DND-41 (cell line): ENCODE measurements around the gene GPI.

Experiments used
- CTCF ChIP-seq: IDR thresholded peaks from 2 replicates; pipeline ENCODE4 v1.5.1; 2012; ENCODE audit warnings: borderline replicate concordance, low read length, moderate library complexity, mild to moderate bottlenecking; ENCODE audit not compliant: poor library complexity, severe bottlenecking; ENCODE audit errors: extremely low read depth
- EZH2 ChIP-seq: IDR thresholded peaks from 3 replicates; pipeline ENCODE4 v1.6.1; 2012; ENCODE audit warnings: borderline replicate concordance, low read depth, mild to moderate bottlenecking, moderate library complexity, low read length, inconsistent platforms; ENCODE audit not compliant: severe bottlenecking

- TF ChIP-seq CTCF (no peak), EZH2 (no peak)
Observed at GRCh38 chr19:34319230-34319585, 45.8 kb upstream of the GPI start.
